Embryonic facial prominence (tissue), 1 donor: ENCODE measurements around the gene MEST.
"Not testable (repeated sequence)": the region's sequence is repeated elsewhere in the genome, so short reads cannot be mapped to it uniquely, and the experiment has no call there.

Experiments
- DNase-seq: peaks from one replicate; pipeline ENCODE4 v3.0.0-alpha.2; 2016; ENCODE audit errors: extremely low spot score

Gene MEST

DNA sequence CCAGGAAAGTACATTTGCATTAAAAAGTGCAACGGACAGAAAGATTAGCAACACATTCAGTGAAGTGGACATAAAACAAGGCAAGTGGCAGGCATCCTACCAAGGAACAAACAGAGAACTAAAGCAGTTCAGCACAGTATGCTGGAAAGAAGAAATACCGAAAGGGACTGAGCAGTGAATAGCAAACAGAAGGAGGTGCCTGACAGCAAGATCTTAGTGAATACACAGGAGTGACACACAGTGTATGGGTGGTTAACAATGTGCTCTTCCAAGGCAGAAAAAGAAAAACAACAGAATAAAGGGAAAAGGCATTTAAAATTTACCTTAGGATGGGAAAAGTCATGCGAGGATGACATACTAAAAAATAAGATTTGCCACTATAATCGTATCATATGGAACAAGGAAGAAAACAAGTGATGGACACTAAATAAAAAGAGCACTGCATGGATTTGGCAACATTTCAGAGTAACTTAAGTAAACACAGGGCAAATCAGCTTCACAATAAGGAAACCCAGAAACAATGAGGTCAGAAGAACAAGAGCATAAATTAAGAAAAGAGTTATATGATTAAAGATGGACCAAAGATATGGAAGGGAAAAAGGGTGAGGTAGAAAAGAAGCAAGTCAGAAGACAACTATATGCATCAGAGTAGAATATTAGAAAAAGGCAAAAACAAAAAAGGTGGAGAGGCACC, 29.5 kb downstream of the MEST start:
- DNase-seq = no peak

DNA sequence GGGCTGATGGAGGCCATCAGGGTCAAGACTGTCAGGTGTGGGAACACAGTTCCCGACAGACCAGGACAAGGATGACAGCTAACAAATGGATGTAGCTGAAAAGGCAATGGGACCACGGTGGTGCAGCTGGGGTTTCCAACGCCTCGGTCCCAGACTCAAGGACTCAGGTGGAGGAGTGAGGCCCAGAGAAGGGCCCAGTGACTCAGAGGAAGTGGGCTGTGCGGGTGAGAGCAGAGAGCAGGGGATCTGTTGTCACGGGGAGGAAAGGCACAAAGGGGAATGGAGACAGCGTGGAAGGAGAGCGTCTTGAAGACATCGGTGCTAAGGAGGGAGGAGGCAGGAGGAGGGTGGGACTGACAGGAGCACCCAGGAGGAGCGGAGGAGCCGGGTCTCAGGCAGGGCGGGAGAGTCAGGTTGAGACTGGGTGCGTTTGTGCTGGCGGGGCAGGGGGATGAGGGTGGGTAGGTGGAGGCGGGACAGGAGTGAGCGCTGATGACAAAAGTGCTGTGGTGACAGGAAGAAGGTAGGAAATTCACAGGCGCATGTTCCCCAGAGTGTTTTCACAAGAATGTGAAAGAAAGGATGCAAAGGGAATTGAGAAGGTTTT, 31.7 kb downstream of the MEST start:
- DNase-seq = not testable (repeated sequence)

DNA sequence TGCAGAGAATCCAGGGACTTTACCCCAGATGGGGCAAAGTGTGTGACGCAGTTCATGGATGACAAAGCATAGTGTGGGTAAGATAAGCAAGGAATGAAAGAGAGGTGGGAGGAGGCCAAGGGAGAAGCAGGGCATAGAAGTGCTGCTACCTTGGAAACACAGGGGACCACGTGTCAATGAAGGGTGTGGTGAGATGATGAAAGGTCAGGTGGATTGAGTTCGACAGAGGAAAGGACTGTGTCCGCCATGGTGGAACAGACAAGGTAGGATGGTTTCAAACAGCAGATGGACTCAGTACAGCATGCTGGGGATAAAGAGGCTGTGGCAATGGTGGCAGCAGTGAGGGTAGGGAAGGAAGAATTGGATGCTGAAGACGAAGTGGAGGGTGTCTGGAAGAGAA, 32.7 kb downstream of the MEST start:
- DNase-seq = no peak

DNA sequence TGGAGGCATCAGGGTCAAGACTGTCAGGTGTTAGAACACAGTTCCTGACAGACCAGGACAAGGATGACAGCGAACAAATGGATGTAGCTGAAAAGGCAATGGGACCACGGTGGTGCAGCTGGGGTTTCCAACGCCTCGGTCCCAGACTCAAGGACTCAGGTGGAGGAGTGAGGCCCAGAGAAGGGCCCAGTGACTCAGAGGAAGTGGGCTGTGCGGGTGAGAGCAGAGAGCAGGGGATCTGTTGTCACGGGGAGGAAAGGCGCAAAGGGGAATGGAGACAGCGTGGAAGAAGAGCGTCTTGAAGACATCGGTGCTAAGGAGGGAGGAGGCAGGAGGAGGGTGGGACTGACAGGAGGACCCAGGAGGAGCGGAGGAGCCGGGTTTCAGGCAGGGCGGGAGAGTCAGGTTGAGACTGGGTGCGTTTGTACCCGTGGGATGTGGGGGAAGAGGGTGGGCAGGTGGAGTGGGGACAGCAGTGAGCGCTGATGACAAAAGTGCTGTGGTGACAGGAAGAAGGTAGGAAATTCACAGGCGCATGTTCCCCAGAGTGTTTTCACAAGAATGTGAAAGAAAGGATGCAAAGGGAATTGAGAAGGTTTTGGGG, 36.0 kb downstream of the MEST start:
- DNase-seq = not testable (repeated sequence)

DNA sequence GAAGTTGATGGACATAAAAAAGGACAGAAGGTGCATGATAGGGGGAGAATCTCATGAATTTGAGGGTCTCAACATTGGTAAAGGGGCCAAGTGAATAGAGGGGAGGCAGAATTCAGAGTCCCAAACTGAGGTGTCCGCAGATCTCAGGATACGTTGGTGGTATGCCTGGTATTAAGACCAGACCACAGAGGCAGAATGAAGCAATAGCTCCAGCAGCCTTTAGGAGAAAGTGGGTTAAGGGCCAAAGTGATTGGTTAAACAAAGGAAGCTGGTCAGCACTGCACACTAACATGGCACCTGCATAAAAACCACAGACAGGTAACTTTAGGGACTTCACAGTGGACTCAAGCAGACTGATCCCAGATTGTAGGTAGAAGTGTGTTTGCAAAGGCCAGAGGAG, 37.5 kb downstream of the MEST start:
- no peak for DNase-seq

DNA sequence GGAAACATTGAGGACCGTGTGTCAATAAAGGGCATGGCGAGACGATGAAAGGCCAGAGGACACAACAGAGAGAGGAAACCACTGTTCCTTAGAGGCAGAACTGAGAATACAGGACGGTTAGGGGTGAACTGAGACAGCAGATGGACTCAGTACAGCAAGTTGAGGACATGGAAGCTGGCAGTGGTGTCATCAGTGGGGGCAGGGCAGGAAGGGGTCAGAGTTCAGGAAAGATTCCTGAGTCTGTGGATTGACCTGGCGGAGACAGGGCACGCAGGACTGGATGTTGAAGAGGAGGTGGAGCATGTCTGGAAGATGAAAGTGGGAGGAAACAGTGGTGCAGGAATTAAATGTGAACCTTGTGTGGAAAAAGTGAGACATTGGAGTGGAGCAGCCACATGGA, 46.0 kb downstream of the MEST start:
- not testable (repeated sequence) for DNase-seq

DNA sequence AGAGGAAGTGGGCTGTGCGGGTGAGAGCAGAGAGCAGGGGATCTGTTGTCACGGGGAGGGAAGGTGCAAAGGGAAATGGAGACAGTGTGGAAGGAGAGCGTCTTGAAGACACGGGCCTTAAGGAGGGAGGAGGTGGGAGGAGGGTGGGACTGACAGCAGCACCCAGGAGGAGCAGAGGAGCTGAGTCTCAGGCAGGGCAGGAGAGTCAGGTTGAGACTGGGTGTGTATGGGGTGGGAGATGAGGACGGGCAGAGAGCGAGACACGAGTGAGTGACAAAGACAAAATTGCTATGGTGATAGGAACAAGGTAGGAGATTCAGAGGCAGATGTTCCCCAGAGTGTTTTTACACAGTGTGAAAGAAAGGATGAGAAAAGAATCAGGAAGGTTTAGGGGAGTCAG, 49.4 kb downstream of the MEST start:
- not testable (repeated sequence) for DNase-seq

DNA sequence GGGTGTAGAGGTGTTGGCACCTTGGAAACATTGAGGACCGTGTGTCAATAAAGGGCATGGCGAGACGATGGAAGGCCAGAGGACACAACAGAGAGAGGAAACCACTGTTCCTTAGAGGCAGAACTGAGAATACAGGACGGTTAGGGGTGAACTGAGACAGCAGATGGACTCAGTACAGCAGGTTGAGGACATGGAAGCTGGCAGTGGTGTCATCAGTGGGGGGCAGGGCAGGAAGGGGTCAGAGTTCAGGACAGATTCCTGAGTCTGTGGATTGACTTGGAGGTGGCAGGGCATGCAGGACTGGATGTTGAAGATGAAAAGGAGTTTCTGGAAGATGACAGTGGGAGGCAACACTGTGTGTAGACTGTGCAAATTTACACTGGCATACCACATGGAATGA, 50.4 kb downstream of the MEST start:
- not testable (repeated sequence) for DNase-seq

DNA sequence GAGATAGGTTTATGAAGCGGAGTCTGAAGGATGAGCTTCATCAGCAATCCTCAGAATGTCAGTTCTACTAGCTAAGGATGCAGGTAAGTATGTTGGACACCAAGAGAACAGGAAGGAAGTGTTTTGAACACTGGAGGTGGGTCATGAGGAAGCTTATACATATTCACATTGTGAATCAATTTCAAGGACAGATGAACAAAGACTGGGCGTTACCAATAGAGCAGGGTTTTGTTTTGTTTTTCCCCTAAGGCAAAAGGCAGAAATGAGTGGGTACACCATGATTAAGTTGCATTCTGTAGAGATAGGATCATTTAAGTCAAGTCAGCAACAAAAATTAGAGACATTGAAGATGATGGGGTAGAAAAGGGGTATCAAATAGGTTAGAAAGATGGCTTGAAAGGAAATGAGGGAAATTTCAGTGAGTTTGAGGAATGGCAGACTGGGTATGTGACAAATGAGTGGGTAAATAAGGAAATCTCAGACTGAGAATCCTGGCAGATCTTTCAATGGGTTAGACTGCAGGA, 51.7 kb downstream of the MEST start:
- DNase-seq = no peak

DNA sequence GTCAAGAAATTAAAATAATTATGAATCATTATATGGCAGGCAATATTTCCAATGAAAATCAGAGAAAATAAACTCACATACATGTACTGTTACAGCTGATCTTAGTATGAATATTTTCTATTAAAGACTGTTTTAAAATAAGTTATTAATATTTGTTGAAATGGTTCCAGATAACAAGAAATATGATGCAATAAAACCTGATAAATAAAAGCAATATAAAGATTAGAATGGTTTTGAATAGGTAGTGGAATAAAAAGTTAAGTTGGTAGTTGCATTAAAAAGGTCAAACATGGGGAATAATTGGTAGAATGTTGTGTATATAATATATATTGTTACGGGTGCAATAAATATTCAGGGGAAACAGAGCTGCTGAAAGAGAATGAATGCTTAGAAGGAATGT, 52.5 kb downstream of the MEST start:
- no peak for DNase-seq

DNA sequence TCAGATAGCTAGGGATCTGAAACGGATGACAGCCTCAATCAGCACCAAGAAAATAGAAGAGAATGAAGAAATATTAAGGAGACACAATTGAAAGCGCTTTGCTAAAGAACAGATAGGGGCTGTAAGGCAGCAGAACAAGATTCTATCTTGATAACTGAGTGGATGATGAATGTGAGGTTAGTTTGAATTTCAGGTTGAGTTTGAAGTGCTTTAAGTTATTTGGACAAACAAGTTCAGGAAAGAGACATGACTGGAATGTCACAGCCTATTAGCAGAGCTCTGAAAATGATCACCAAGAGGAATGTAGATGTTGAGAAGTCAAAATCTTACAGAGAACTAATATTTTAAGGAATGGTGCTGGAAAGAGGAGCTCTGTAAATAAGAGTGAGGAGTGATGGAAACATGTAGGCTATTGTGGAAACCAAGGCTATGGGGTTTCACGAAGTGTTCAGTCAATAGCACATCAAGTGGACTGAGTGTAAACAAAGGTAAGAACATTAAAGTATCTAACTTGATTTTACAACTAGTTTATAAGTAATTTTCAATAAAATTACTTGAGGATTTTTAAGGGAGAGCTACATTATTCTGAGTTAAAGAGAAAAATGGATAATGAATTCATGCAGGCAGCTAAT, 61.6 kb downstream of the MEST start:
- DNase-seq = no peak

DNA sequence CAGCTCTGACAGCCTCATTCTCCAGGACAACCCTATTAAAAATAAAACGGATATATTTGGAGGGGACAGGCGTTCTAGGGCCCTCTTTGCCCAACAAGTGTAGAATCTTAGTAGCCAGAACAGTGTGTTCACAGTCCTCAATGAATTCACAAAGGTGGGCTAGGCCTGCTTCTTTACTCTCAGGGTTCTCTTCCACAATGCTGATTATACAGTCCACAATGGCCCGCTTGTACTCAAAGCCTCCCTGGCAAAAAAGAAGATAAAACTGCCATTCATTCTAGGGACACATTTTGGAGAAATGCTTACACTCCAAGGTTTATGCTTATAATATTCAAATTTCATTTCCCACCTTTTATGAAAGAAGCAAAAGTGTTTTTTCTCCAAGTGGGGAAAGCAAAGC, 62.6 kb downstream of the MEST start:
- no peak for DNase-seq
